Spinal cord (tissue), 10 donors: ENCODE data around the gene GPANK1. TPM values are rescaled to one million over a fixed set of nuclear protein-coding genes. Genes with fewer than 3 reads are reported as not detected.

Experiments used
- DNase-seq, 6 donors: peaks; one replicate each; pipeline versions ENCODE4 v3.0.0 to v3.0.0-alpha.2; 2013 to 2015; ENCODE audit warnings: low spot score in 6 of 6, low read depth in 4 of 6
- H3K27ac ChIP-seq: one replicate; pipeline ENCODE4 v1.5.1; 2013; ENCODE audit warnings: low read depth, low read length, control low read depth
- H3K27me3 ChIP-seq: one replicate; pipeline ENCODE4 v1.6.1; 2013; ENCODE audit warnings: low read length; ENCODE audit not compliant: control insufficient read depth, insufficient read depth
- H3K36me3 ChIP-seq: one replicate; pipeline ENCODE4 v1.6.1; 2013; ENCODE audit warnings: low read length; ENCODE audit not compliant: control insufficient read depth, insufficient read depth
- H3K4me1 ChIP-seq: one replicate; pipeline ENCODE4 v1.6.1; 2013; ENCODE audit warnings: low read length; ENCODE audit not compliant: control insufficient read depth, insufficient read depth
- H3K4me3 ChIP-seq: one replicate; pipeline ENCODE4 v1.5.1; 2013; ENCODE audit warnings: low read depth, low read length, control low read depth
- H3K9me3 ChIP-seq: one replicate; pipeline ENCODE4 v1.6.1; 2013; ENCODE audit warnings: low read length; ENCODE audit not compliant: control insufficient read depth, insufficient read depth
- WGBS: methylation state at CpG from one replicate; pipeline ENCODE4 v1.1.5; 2013; ENCODE audit warnings: missing lambda C conversion rate; ENCODE audit not compliant: insufficient coverage; 5-methylcytosine and 5-hydroxymethylcytosine counted together
- polyA plus RNA-seq, 2 donors: library from polyadenylated mRNA; unstranded; fragments of 120-200 nt; gene quantifications; one replicate each; pipeline ENCODE4 v1.2.1, GENCODE V29; 2013; ENCODE audit not compliant: insufficient read length in 2 of 2
- total RNA-seq, 2 donors: library from RNA; depleted of rRNA in 1 of 2; stranded (reverse); fragments of 120-200 nt in 1 of 2; fragments of >200 nt in 1 of 2; gene quantifications; one replicate each; pipeline versions ENCODE4 v1.2.3 to v1.2.4, GENCODE V29; 2013 to 2014
- donor health status: healthy.

The GPANK1 gene
- total and polyA plus RNA-seq, 4 donors, result 9.1 to 19.9 (median 16.1) TPM

DNA sequence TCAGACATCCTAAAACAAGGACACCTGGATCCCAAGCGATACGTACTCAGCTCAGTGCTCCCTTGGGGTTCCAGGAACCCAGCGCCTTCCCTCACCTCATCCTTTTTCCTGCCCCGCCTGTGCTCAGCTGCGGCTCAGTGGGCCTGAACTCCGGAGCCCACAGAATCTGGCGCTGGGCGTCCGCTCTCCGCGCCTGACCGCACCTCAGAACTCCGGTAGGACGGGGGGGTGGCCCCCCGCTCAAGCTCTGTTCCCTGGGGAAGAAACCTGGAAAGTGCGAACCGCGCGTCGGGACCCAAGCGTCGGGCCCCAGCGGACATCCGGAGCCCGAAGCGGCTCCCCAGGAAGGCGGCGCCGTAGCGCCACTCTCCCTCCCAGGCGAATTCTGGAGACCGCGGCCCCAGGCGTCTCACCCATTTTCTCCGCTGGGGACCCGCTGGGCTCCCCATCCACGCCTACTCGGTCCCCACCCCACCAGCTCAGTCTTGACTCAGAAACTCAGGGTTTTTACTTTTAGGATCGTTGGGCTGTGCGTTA lies 16.4 kb upstream of the GPANK1 start:
- Histone ChIP-seq H3K9me3 (no peaks in the 10 kb centered on the region), H3K27ac (peak overlapping the region; percentile 86), H3K4me3 (peak overlapping the region; percentile 66), H3K4me1 (peaks cover 39% of the 10 kb centered on the region), H3K36me3 (peaks cover 23% of the 10 kb centered on the region), H3K27me3 (no peaks in the 10 kb centered on the region)
- peak in 2 of 6 donors; percentile 30 to 61 for DNase-seq
- 2% methylated on average over 36 of the region's 40 CpGs for WGBS

DNA sequence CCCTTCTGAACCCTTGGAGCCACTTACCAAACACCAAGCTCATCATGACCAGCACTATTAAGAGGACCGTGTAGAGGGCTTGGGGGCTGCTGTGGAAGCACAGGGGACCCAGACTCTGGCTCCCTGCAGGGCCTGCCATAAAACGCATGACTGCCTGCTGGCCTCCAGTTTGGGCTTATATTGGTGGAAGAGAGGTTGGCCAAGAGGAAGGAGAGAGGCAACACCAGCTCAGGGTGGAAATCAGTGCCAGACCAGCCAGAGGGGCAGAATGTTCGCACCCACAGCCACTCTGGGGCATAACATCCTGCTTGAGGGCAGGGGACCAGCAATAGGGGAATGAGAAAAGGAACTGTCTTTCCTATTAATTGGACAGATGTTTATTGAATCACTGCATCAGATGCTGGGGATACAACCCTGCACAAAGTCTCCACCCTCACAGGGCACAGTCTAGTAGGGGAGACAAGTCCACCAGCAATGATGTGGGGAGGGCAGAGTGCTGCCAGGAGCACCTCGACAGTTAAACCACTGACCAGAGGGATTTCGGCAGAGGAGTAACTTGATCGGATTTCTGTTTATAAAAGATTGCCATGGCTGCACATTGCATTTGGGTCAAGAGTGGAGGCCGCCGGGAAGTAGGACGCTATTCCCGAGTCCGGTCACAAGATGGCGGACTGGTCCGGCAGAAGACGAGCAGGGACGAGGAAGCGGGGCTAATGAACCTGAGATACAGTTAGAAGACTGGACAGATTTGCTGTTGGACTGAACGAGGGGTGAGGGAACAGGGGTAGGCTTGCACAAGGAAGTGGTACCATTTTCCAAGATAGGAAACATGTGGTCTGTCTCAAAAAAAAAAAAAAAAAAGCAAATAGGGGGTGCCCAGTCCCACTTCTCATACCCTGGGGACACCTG lies 15.7 kb upstream of the GPANK1 start, which contains the start of gene LY6G5C:
Gene LY6G5C (minus strand): TSS at position 842 of the 909 bp plus-strand sequence. CDS start 694 bp downstream, at position 148.
- H3K9me3 ChIP-seq, result no peaks in the 10 kb centered on the region
- peak within 1 kb of the TSS; percentile 66 for H3K4me3 ChIP-seq
- H3K27me3 ChIP-seq, result no peaks in the 10 kb centered on the region
- peak within 1 kb of the TSS; percentile 86 for H3K27ac ChIP-seq
- peaks cover 39% of the 10 kb centered on the region for H3K4me1 ChIP-seq
- DNase-seq, result peak in 3 of 6 donors; percentile 48 to 92 (median 90)
- 7% methylated on average over 16 of the region's 17 CpGs for WGBS
- peaks cover 16% of the 10 kb centered on the region for H3K36me3 ChIP-seq

DNA sequence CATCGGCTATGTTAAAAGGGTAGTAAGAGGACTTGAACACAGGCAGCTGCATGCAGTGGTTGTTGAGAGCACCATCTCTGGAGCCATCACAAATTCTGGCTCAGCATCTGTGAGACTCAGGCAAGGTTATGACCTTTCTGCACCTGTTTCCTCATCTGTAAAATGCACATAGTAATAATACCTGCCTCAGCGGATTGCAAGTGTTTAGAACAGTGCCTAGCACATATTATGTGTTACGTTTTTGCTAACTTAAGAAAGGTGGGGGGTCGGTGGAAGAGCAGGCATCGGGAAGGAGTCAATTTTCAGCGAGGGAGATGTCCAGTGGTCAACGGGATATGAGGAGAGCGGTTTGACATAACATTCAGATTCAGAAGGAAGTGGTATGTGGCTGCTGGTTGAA lies 13.2 kb upstream of the GPANK1 start:
- Histone ChIP-seq H3K4me1 (peaks cover 29% of the 10 kb centered on the region), H3K9me3 (no peaks in the 10 kb centered on the region), H3K4me3 (no peak overlapping the region), H3K36me3 (peaks cover 15% of the 10 kb centered on the region), H3K27me3 (no peaks in the 10 kb centered on the region), H3K27ac (no peak overlapping the region)
- 74% methylated on average over 7 of the region's 8 CpGs for WGBS
- DNase-seq, result no peak

DNA sequence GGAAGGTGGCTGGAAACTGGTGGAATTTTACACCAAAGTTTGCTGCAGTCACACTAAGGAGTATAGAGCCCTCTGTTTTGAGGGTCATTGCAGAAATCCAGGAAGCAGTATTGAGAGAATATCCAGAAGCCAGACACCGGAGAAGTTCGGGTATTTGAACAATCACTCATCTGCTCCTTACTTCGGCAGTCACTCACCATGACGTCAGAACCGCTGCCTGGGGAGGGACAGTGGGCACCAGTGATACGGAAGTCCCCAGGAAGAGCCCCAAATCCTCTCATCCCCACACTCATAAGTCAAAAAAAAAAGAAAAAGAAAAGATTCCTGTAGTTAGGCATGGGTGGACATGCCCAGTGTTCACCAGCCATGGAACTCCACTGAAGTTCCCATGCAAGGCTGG lies 12.1 kb upstream of the GPANK1 start:
- no peak for DNase-seq
- H3K27ac ChIP-seq, result no peak overlapping the region
- no peaks in the 10 kb centered on the region for H3K9me3 ChIP-seq
- H3K4me3 ChIP-seq, result no peak overlapping the region
- WGBS, result 77% methylated on average over 3 of the region's 6 CpGs
- peaks cover 26% of the 10 kb centered on the region for H3K36me3 ChIP-seq
- H3K4me1 ChIP-seq, result peaks cover 18% of the 10 kb centered on the region
- no peaks in the 10 kb centered on the region for H3K27me3 ChIP-seq

DNA sequence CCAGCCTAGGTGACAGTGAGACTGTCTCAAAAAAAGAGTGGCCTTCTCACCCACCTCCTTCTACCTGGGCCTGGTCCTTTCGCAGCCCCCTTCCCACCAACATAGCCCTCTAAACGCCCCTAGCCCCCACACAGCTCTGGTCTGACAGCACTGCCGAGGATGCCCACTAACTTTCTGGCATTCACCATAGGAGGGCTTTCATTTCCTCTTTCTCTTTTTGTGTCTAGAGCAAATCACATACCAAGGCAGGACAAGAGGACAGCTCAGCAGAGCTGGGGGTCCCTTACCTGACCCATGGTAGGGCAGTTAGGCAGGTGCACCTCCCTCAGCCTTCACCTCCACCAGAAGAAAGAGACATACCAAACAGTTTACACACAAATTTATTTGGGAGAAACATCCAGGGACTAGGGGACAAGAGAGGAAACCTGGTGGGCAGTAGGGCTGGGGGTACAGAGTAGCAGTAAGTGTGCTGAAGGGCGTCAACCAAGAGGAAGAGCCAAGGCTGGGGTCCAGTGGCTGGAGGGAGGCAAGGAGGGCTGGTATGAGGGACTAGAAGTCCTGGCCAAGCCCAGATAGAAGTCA lies 11.6 kb upstream of the GPANK1 start:
- H3K27ac ChIP-seq, result no peak overlapping the region
- WGBS, result 72% methylated on average over 4 of the region's 4 CpGs
- no peaks in the 10 kb centered on the region for H3K9me3 ChIP-seq
- no peak for DNase-seq
- H3K27me3 ChIP-seq, result no peaks in the 10 kb centered on the region
- H3K4me1 ChIP-seq, result peaks cover 14% of the 10 kb centered on the region
- H3K36me3 ChIP-seq, result peaks cover 31% of the 10 kb centered on the region
- H3K4me3 ChIP-seq, result no peak overlapping the region

DNA sequence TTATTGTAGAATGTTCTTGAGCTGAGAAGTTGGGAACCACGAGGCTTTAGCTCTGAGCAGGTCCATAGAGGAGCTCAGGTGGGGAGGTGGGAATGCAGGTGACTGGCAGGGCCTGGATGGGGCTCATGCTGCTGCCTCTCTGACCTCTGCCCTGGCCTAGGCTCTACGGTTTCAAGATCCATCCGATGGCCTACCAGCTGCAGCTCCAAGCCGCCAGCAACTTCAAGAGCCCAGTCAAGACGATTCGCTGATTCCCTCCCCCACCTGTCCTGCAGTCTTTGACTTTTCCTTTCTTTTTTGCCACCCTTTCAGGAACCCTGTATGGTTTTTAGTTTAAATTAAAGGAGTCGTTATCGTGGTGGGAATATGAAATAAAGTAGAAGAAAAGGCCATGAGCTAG lies 4.9 kb upstream of the GPANK1 start, which contains the start of gene LY6G5B:
Gene LY6G5B (plus strand): TSS at position 301 of the 400 bp plus-strand sequence. CDS start 975 bp downstream, outside the sequence.
- no peak for DNase-seq
- Histone ChIP-seq H3K36me3 (peaks cover 70% of the 10 kb centered on the region), H3K27me3 (no peaks in the 10 kb centered on the region), H3K27ac (no peak within 1 kb of the TSS), H3K4me3 (no peak within 1 kb of the TSS), H3K4me1 (peaks cover 14% of the 10 kb centered on the region), H3K9me3 (no peaks in the 10 kb centered on the region)
- 91% methylated on average over 5 of the region's 8 CpGs for WGBS

DNA sequence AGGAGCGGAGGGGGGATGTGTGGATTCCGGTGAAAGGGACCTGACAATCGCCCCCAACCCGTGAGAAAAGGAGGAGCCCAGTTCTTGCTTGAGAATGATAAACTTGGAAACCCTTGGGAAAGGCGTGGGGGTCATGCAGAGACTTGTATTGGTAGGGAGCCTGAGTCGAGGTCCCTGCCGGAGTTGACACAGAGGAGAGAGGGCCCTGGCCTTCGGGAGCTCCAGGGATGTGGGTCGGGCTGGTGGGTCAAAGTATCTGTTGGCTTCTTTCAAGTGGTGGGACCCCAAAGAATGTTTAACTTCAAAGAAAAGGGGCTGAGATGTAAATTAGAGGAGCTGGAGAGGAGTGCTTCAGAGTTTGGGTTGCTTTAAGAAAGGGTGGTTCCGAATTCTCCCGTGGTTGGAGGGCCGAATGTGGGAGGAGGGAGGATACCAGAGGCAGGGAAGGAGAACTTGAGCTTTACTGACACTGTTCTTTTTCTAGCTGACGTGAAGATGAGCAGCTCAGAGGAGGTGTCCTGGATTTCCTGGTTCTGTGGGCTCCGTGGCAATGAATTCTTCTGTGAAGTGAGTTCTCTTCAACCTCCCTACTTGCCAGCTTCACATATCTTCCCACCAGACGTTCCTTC lies 1.7 kb upstream of the GPANK1 start:
- Histone ChIP-seq H3K9me3 (no peaks in the 10 kb centered on the region), H3K36me3 (peaks cover 62% of the 10 kb centered on the region), H3K4me3 (peak overlapping the region; percentile 93), H3K4me1 (peaks cover 35% of the 10 kb centered on the region), H3K27me3 (no peaks in the 10 kb centered on the region), H3K27ac (peak overlapping the region; percentile 70)
- no peak for DNase-seq
- 12% methylated on average over 14 of the region's 15 CpGs for WGBS

DNA sequence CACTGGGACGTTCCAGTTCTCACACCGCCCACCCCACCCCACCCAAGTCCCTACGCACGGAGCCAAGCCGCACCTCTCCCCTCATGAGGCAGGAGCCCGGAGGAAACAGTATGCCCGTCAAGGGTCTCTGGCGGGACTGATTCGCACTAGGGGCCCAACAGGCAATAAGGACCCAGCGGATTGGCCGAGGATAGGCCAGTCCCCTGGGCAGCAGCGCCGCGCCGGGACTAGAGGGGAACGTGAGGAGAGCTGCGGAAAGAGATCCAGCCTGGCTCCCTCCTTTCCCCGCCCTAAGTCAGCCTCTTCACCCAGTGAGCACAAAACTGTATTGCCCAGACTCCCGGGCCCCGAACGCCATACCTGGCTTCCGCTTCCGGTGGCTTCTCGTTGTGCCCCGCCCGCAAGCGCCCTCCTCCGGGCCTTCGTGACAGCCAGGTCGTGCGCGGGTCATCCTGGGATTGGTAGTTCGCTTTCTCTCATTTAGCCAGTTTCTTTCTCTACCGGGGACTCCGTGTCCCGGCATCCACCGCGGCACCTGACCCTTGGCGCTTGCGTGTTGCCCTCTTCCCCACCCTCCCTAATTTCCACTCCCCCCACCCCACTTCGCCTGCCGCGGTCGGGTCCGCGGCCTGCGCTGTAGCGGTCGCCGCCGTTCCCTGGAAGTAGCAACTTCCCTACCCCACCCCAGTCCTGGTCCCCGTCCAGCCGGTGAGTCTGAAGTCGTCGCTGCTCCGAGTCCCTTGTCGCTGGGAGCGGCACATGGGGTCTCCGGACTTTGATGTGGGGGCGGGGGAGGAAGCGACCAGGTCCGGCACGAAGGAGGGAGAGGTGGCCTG lies 922 bp upstream of the GPANK1 start, which contains the start of gene CSNK2B:
Gene CSNK2B (plus strand): TSS at position 580 of the 836 bp plus-strand sequence. CDS start 752 bp downstream, outside the sequence.
- Histone ChIP-seq H3K4me1 (peaks cover 43% of the 10 kb centered on the region), H3K36me3 (peaks cover 57% of the 10 kb centered on the region)
- WGBS, result under 1% methylated on average over 57 of the region's 63 CpGs

More for the DNA sequence above, 922 bp upstream of the GPANK1 start, which contains the start of gene CSNK2B:
- H3K9me3 ChIP-seq, result no peaks in the 10 kb centered on the region
- no peaks in the 10 kb centered on the region for H3K27me3 ChIP-seq
- peak within 1 kb of the TSS; percentile 93 for H3K4me3 ChIP-seq
- H3K27ac ChIP-seq, result peak within 1 kb of the TSS; percentile 99
- DNase-seq, result peak; percentile 89 to 100 (median 96)
